Measurements from ENCODE around the gene ERGIC3.

The ERGIC3 gene

GRCh38 chr20:35502352-35502751 lies 39.5 kb upstream of the ERGIC3 start:
- H3K4me3 ChIP-seq (replicated peaks in 1 of 2; ENCODE audit: low read depth in 2 of 2, low read length in 2 of 2) = no peak overlapping the region
- no peak for DNase-seq (ENCODE audit: low read depth in 2 of 2)
- TF ChIP-seq, protein P1, sequence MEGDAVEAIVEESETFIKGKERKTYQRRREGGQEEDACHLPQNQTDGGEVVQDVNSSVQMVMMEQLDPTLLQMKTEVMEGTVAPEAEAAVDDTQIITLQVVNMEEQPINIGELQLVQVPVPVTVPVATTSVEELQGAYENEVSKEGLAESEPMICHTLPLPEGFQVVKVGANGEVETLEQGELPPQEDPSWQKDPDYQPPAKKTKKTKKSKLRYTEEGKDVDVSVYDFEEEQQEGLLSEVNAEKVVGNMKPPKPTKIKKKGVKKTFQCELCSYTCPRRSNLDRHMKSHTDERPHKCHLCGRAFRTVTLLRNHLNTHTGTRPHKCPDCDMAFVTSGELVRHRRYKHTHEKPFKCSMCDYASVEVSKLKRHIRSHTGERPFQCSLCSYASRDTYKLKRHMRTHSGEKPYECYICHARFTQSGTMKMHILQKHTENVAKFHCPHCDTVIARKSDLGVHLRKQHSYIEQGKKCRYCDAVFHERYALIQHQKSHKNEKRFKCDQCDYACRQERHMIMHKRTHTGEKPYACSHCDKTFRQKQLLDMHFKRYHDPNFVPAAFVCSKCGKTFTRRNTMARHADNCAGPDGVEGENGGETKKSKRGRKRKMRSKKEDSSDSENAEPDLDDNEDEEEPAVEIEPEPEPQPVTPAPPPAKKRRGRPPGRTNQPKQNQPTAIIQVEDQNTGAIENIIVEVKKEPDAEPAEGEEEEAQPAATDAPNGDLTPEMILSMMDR (IDR thresholded peaks at IDR 0.05; ENCODE audit: low read depth, low read length) = no peak

- no peak for DNase-seq (ENCODE audit: low read depth in 2 of 2)
- TF ChIP-seq, protein P1 (IDR thresholded peaks at IDR 0.05; ENCODE audit: low read depth, low read length) = no peak
- no peak overlapping the region for H3K4me3 ChIP-seq (replicated peaks in 1 of 2; ENCODE audit: low read depth in 2 of 2, low read length in 2 of 2)
These were observed 38.6 kb upstream of the ERGIC3 start for GRCh38 chr20:35503281-35503680.

DNA sequence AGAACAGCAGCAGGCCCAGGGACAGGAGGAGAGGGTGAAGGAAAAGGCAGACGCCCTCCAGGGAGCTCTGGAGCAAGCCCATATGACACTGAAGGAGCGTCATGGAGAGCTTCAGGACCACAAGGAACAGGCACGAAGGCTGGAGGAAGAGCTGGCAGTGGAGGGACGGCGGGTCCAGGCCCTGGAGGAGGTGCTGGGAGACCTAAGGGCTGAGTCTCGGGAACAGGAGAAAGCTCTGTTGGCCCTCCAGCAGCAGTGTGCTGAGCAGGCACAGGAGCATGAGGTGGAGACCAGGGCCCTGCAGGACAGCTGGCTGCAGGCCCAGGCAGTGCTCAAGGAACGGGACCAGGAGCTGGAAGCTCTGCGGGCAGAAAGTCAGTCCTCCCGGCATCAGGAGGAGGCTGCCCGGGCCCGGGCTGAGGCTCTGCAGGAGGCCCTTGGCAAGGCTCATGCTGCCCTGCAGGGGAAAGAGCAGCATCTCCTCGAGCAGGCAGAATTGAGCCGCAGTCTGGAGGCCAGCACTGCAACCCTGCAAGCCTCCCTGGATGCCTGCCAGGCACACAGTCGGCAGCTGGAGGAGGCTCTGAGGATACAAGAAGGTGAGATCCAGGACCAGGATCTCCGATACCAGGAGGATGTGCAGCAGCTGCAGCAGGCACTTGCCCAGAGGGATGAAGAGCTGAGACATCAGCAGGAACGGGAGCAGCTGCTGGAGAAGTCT lies 37.9 kb upstream of the ERGIC3 start:
- DNase-seq (ENCODE audit: low read depth in 2 of 2) = peak in 1 of 2 donors; percentile 44
- no peak overlapping the region for H3K4me3 ChIP-seq (replicated peaks in 1 of 2; ENCODE audit: low read depth in 2 of 2, low read length in 2 of 2)
- TF ChIP-seq, protein P1 (IDR thresholded peaks at IDR 0.05; ENCODE audit: low read depth, low read length) = no peak

GRCh38 chr20:35504751-35505150 lies 37.1 kb upstream of the ERGIC3 start:
- DNase-seq (ENCODE audit: low read depth in 2 of 2) = no peak
- H3K4me3 ChIP-seq (replicated peaks in 1 of 2; ENCODE audit: low read depth in 2 of 2, low read length in 2 of 2) = no peak overlapping the region
- TF ChIP-seq, protein P1 (IDR thresholded peaks at IDR 0.05; ENCODE audit: low read depth, low read length) = no peak

GRCh38 chr20:35506179-35506578 lies 35.7 kb upstream of the ERGIC3 start:
- H3K4me3 ChIP-seq (replicated peaks in 1 of 2; ENCODE audit: low read depth in 2 of 2, low read length in 2 of 2) = no peak overlapping the region
- no peak for DNase-seq (ENCODE audit: low read depth in 2 of 2)
- TF ChIP-seq, protein P1 (IDR thresholded peaks at IDR 0.05; ENCODE audit: low read depth, low read length) = no peak

DNA sequence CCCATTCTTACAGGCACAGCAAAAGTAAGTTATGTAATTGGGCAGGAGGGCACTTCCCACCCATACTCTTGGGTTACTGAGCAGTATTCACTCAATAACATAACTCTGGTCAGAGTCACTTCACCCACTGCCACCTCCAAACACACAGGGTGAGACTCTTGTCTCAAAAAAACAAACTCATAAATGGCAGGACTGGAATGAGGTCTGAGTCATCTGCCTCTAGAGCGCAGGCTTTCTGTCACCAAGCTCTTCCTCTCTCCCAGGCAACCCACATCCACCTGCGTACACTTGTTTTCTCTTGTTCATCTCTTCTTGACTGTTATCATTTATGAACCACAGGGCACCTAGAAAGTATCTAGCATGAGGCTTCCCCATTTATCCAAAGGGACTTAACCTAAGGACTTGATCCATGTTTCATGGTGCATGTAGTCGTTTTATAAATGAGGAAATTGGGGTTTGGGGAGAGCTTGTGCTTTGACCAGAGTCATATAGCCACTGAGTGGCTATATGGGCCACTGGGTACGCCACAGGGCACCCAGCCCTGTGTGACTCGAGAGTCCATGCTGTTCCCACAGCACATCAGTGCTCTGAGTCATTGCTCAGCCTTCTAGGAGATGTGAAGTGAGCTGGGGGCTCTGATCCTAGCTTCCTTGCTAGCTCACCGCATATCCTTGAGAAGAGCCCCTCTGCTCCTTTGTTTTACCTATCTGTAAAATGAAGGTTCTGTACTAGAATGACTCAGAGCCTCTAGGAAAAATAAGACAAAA lies 34.8 kb upstream of the ERGIC3 start:
- TF ChIP-seq, protein P1 (IDR thresholded peaks at IDR 0.05; ENCODE audit: low read depth, low read length) = no peak
- peak in 1 of 2 donors; percentile 39 for DNase-seq (ENCODE audit: low read depth in 2 of 2)

More for the DNA sequence above, 34.8 kb upstream of the ERGIC3 start:
- H3K4me3 ChIP-seq (replicated peaks in 1 of 2; ENCODE audit: low read depth in 2 of 2, low read length in 2 of 2) = no peak overlapping the region
